Measurements from ENCODE around the gene F10.

The F10 gene

GRCh38 chr13:113151745-113152690, 29.4 kb downstream of the F10 start:
- ATAC-seq, result no peak
- TF ChIP-seq PPARA (CRISPR knock-in tag; IDR thresholded peaks at IDR 0.05; ENCODE audit: borderline replicate concordance) (no peak), TCF4 (CRISPR knock-in tag; IDR thresholded peaks at IDR 0.05; ENCODE audit: borderline replicate concordance) (no peak), OSR1 (CRISPR knock-in tag; IDR thresholded peaks at IDR 0.05) (no peak), ZNF565 (CRISPR knock-in tag; conservative IDR thresholded peaks at IDR 0.05; ENCODE audit: low read depth) (no peak), SNAI2 (CRISPR knock-in tag; IDR thresholded peaks at IDR 0.05) (no peak), ESRRG (CRISPR knock-in tag; IDR thresholded peaks at IDR 0.05) (no peak), PATZ1 (CRISPR knock-in tag; IDR thresholded peaks at IDR 0.05; ENCODE audit: borderline replicate concordance) (no peak)

GRCh38 chr13:113152691-113152983, 30.0 kb downstream of the F10 start:
- ATAC-seq, result no peak
- TF ChIP-seq ARNTL (CRISPR knock-in tag; IDR thresholded peaks at IDR 0.05; ENCODE audit: borderline replicate concordance, low read depth) (no peak), OSR1 (CRISPR knock-in tag; IDR thresholded peaks at IDR 0.05) (no peak), CSDC2 (CRISPR knock-in tag; IDR thresholded peaks at IDR 0.05) (no peak), PPARA (CRISPR knock-in tag; IDR thresholded peaks at IDR 0.05; ENCODE audit: borderline replicate concordance) (no peak), ISL1 (CRISPR knock-in tag; IDR thresholded peaks at IDR 0.05) (no peak), ZNF70 (CRISPR knock-in tag; IDR thresholded peaks at IDR 0.05) (no peak)

GRCh38 chr13:113152984-113153809, 30.6 kb downstream of the F10 start:
- TF ChIP-seq ZNF565 (CRISPR knock-in tag; conservative IDR thresholded peaks at IDR 0.05; ENCODE audit: low read depth), result no peak
- no peak for TF ChIP-seq TOX (CRISPR knock-in tag; IDR thresholded peaks at IDR 0.05; ENCODE audit: borderline replicate concordance)
- no peak for TF ChIP-seq TSHZ2 (CRISPR knock-in tag; IDR thresholded peaks at IDR 0.05)
- no peak for TF ChIP-seq SNAI2 (CRISPR knock-in tag; IDR thresholded peaks at IDR 0.05)
- TF ChIP-seq RARB (CRISPR knock-in tag; IDR thresholded peaks at IDR 0.05), result no peak

GRCh38 chr13:113153810-113154748, 31.5 kb downstream of the F10 start:
- peak; percentile 86 for ATAC-seq
- no peak for TF ChIP-seq PATZ1 (CRISPR knock-in tag; IDR thresholded peaks at IDR 0.05; ENCODE audit: borderline replicate concordance)
- no peak for TF ChIP-seq BACH2 (CRISPR knock-in tag; IDR thresholded peaks at IDR 0.05; ENCODE audit: borderline replicate concordance)
- TF ChIP-seq SNAI2 (CRISPR knock-in tag; IDR thresholded peaks at IDR 0.05), result no peak
- TF ChIP-seq CSDC2 (CRISPR knock-in tag; IDR thresholded peaks at IDR 0.05), result no peak
- no peak for TF ChIP-seq RARB (CRISPR knock-in tag; IDR thresholded peaks at IDR 0.05)
- no peak for TF ChIP-seq GLIS3 (CRISPR knock-in tag; IDR thresholded peaks at IDR 0.05)
- TF ChIP-seq ISL1 (CRISPR knock-in tag; IDR thresholded peaks at IDR 0.05), result no peak
- no peak for TF ChIP-seq OSR1 (CRISPR knock-in tag; IDR thresholded peaks at IDR 0.05)
- no peak for TF ChIP-seq ZNF565 (CRISPR knock-in tag; conservative IDR thresholded peaks at IDR 0.05; ENCODE audit: low read depth)
- TF ChIP-seq PPARA (CRISPR knock-in tag; IDR thresholded peaks at IDR 0.05; ENCODE audit: borderline replicate concordance), result no peak
- TF ChIP-seq ZNF70 (CRISPR knock-in tag; IDR thresholded peaks at IDR 0.05), result no peak
- no peak for TF ChIP-seq ZFP3 (CRISPR knock-in tag; IDR thresholded peaks at IDR 0.05)
- no peak for TF ChIP-seq TSHZ2 (CRISPR knock-in tag; IDR thresholded peaks at IDR 0.05)
- no peak for TF ChIP-seq ARNTL (CRISPR knock-in tag; IDR thresholded peaks at IDR 0.05; ENCODE audit: borderline replicate concordance, low read depth)
- no peak for TF ChIP-seq CSRNP3 (CRISPR knock-in tag; IDR thresholded peaks at IDR 0.05)
- no peak for TF ChIP-seq TOX (CRISPR knock-in tag; IDR thresholded peaks at IDR 0.05; ENCODE audit: borderline replicate concordance)
- no peak for TF ChIP-seq ESRRG (CRISPR knock-in tag; IDR thresholded peaks at IDR 0.05)
- no peak for TF ChIP-seq TCF4 (CRISPR knock-in tag; IDR thresholded peaks at IDR 0.05; ENCODE audit: borderline replicate concordance)

More at GRCh38 chr13:113152984-113153809, 30.6 kb downstream of the F10 start:
- ATAC-seq, result peak; percentile 63

Measured in SK-N-SH treated with all-trans-retinoic acid at 6 μM for 48 hours (cell line).